OCI-LY1 (cell line): ENCODE measurements around the gene MPV17L.

ENCODE experiments used
- H2AFZ ChIP-seq: fragments of 200-600 bp; sonication (generic), shearing (Covaris generic); 2 replicates; pipeline ENCODE4 v1.6.0; 2014; ENCODE audit warnings: antibody characterized with exemption, mild to moderate bottlenecking, low read length
- H3F3A ChIP-seq: fragments of 200-600 bp; sonication (generic), shearing (Covaris generic); 2 replicates; pipeline ENCODE4 v1.6.0; 2014; ENCODE audit warnings: mild to moderate bottlenecking, antibody characterized with exemption, low read length, moderate library complexity; ENCODE audit not compliant: insufficient read depth
- H3K27ac ChIP-seq: fragments of 200-600 bp; sonication (generic); 2 replicates; pipeline ENCODE4 v1.5.1; 2014; ENCODE audit warnings: low read length, mixed run types, mild to moderate bottlenecking, low read depth; ENCODE audit not compliant: poor library complexity, severe bottlenecking
- H3K27me3 ChIP-seq: fragments of 200-600 bp; sonication (generic); 2 replicates; pipeline ENCODE4 v1.6.0; 2014; ENCODE audit warnings: antibody characterized with exemption, mild to moderate bottlenecking, low read length, moderate library complexity; ENCODE audit not compliant: insufficient read depth
- H3K36me3 ChIP-seq: fragments of 200-600 bp; sonication (generic); 2 replicates; pipeline ENCODE4 v1.6.1; 2014; ENCODE audit warnings: mild to moderate bottlenecking, antibody characterized with exemption, low read length, moderate library complexity, mixed read lengths; ENCODE audit not compliant: insufficient read depth
- H3K4me1 ChIP-seq: fragments of 200-600 bp; sonication (generic); 2 replicates; pipeline ENCODE4 v1.5.1; 2014; ENCODE audit warnings: mild to moderate bottlenecking, low read length, moderate library complexity; ENCODE audit not compliant: insufficient read depth, severe bottlenecking
- H3K4me2 ChIP-seq: fragments of 200-600 bp; sonication (generic), shearing (Covaris generic); 2 replicates; pipeline ENCODE4 v1.6.1; 2014; ENCODE audit warnings: low read length
- H3K4me3 ChIP-seq: fragments of 200-600 bp; sonication (generic); 2 replicates; pipeline ENCODE4 v1.5.1; 2014; ENCODE audit warnings: low read length, low read depth, mild to moderate bottlenecking, mixed read lengths; ENCODE audit not compliant: poor library complexity, severe bottlenecking
- H3K79me2 ChIP-seq: fragments of 200-600 bp; shearing (Covaris generic); 2 replicates; pipeline ENCODE4 v1.6.1; 2016; ENCODE audit warnings: mixed run types, low read length, mixed read lengths; ENCODE audit not compliant: insufficient read depth
- H3K9ac ChIP-seq: fragments of 200-600 bp; sonication (generic), shearing (Covaris generic); 2 replicates; pipeline ENCODE4 v1.6.1; 2014; ENCODE audit warnings: mild to moderate bottlenecking, low read length, mixed read lengths
- H3K9me2 ChIP-seq: fragments of 200-600 bp; sonication (generic), shearing (Covaris generic); 2 replicates; pipeline ENCODE4 v1.6.1; 2014; ENCODE audit warnings: low read depth, mild to moderate bottlenecking, low read length, mixed read lengths
- H3K9me3 ChIP-seq: fragments of 200-600 bp; shearing (Covaris generic); 2 replicates; pipeline ENCODE4 v1.6.1; 2014; ENCODE audit warnings: low read length, mixed read lengths
- H4K20me1 ChIP-seq: fragments of 200-600 bp; sonication (generic), shearing (Covaris generic); 2 replicates; pipeline ENCODE4 v1.6.0; 2016; ENCODE audit warnings: mild to moderate bottlenecking, low read length; ENCODE audit not compliant: insufficient read depth
- EZH2 ChIP-seq: fragments of 200-600 bp; sonication (generic), shearing (Covaris generic); IDR thresholded peaks from 2 replicates; pipeline ENCODE4 v1.8.0; 2017; ENCODE audit warnings: borderline replicate concordance, mixed run types, mild to moderate bottlenecking, antibody characterized with exemption, low read length, moderate library complexity, mixed read lengths
- TF ChIP-seq, protein P1 (sequence below): fragments of 200-600 bp; sonication (generic), shearing (Covaris generic); IDR thresholded peaks from 2 replicates; pipeline ENCODE4 v1.5.1; 2017; ENCODE audit warnings: mild to moderate bottlenecking, antibody characterized with exemption, low read length, moderate library complexity, mixed read lengths

The MPV17L gene

DNA sequence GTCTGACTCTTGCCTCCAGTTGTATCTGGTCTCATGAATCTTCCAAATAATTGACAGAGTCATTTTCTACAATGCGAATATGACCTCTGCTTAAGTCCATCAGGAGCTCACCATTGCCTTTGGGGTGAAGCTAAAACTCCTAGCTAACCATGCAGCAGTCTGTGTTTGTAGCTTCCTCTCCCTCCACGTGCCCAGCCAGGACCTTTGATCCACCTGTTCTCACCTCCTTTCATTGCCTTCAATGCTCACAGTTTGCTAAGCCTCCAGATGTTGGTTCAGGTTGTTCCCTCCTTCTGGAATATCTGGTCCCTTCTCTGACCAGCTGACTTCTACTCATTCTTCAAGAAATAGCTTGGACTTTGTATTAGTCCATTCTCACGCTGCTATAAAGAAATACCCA lies 61.8 kb downstream of the MPV17L start:
- no peaks in the 10 kb centered on the region for H3K4me1 ChIP-seq
- 0 out of 2 replicates have a peak, but pooled peaks cover 5% of the 10 kb centered on the region for H3K27me3 ChIP-seq
- H2AFZ ChIP-seq: no peak overlapping the region
- H3K9me3 ChIP-seq: no peaks in the 10 kb centered on the region
- no peaks in the 10 kb centered on the region for H3F3A ChIP-seq
- no peak overlapping the region for H3K27ac ChIP-seq
- H3K4me3 ChIP-seq: no peak overlapping the region
- no peak overlapping the region for H3K4me2 ChIP-seq
- H3K79me2 ChIP-seq: no peaks in the 10 kb centered on the region
- H3K9me2 ChIP-seq: no peaks in the 10 kb centered on the region
- H3K9ac ChIP-seq: no peak overlapping the region
- H3K36me3 ChIP-seq: no peaks in the 10 kb centered on the region
- no peaks in the 10 kb centered on the region for H4K20me1 ChIP-seq
- TF ChIP-seq EZH2: no peak
- TF ChIP-seq, protein P1, sequence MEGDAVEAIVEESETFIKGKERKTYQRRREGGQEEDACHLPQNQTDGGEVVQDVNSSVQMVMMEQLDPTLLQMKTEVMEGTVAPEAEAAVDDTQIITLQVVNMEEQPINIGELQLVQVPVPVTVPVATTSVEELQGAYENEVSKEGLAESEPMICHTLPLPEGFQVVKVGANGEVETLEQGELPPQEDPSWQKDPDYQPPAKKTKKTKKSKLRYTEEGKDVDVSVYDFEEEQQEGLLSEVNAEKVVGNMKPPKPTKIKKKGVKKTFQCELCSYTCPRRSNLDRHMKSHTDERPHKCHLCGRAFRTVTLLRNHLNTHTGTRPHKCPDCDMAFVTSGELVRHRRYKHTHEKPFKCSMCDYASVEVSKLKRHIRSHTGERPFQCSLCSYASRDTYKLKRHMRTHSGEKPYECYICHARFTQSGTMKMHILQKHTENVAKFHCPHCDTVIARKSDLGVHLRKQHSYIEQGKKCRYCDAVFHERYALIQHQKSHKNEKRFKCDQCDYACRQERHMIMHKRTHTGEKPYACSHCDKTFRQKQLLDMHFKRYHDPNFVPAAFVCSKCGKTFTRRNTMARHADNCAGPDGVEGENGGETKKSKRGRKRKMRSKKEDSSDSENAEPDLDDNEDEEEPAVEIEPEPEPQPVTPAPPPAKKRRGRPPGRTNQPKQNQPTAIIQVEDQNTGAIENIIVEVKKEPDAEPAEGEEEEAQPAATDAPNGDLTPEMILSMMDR: no peak

DNA sequence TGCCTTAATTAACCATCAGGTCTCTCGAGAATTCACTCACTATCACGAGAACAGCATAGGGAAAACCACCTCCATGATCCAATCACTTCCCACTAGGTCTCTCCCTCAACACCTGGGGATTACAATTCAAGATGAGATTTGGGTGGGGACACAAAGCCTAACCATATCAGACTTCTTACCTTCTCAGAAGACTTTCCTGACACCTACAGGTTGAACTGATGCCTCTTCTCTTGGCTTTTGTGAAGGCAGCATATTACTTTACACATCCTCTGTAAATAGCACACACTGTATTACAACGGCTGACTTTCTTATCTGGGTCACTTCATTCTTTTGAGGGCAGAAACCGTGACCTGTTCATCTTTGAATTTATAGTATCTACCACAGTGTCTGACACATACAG lies 62.4 kb downstream of the MPV17L start:
- no peak for TF ChIP-seq EZH2
- TF ChIP-seq, protein P1: 0 out of 2 replicates have a peak, but pooled peaks have one; percentile 4
- H3K27ac ChIP-seq: no peak overlapping the region
- H3K4me1 ChIP-seq: no peaks in the 10 kb centered on the region
- no peaks in the 10 kb centered on the region for H3K36me3 ChIP-seq
- H4K20me1 ChIP-seq: no peaks in the 10 kb centered on the region
- no peaks in the 10 kb centered on the region for H3K79me2 ChIP-seq
- H3K4me2 ChIP-seq: no peak overlapping the region
- no peak overlapping the region for H3K9ac ChIP-seq
- no peak overlapping the region for H3K4me3 ChIP-seq
- no peak overlapping the region for H2AFZ ChIP-seq
- no peaks in the 10 kb centered on the region for H3K9me2 ChIP-seq
- H3K27me3 ChIP-seq: 0 out of 2 replicates have a peak, but pooled peaks cover 5% of the 10 kb centered on the region
- H3K9me3 ChIP-seq: no peaks in the 10 kb centered on the region
- H3F3A ChIP-seq: no peaks in the 10 kb centered on the region

DNA sequence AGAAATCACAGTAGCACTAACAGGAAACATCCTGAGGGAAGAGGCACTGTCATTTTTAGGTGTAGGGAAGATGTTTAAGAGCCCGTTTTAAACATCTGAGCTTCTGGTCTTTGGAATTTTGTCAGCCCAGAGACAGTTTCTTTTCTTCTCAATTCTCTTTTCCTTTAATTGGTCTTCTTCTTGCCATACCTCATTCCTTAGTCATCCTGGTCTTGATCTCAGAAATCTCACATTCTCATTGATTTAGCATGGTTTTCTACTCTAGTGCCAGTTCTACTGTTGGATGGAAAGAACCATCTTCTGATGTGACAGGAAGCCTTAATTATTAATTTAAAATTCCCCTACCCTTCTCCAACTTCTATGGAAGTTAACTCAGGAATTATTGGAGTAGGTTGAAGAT lies 64.2 kb downstream of the MPV17L start:
- H3K4me1 ChIP-seq: no peaks in the 10 kb centered on the region
- no peaks in the 10 kb centered on the region for H4K20me1 ChIP-seq
- TF ChIP-seq EZH2: no peak
- TF ChIP-seq, protein P1: no peak
- no peaks in the 10 kb centered on the region for H3K36me3 ChIP-seq
- H2AFZ ChIP-seq: no peak overlapping the region
- no peak overlapping the region for H3K27ac ChIP-seq
- H3K27me3 ChIP-seq: 0 out of 2 replicates have a peak, but pooled peaks cover 5% of the 10 kb centered on the region
- H3K4me3 ChIP-seq: no peak overlapping the region
- H3K79me2 ChIP-seq: no peaks in the 10 kb centered on the region
- no peak overlapping the region for H3K9ac ChIP-seq
- H3K4me2 ChIP-seq: no peak overlapping the region
- H3F3A ChIP-seq: no peaks in the 10 kb centered on the region
- H3K9me2 ChIP-seq: no peaks in the 10 kb centered on the region
- H3K9me3 ChIP-seq: no peaks in the 10 kb centered on the region
